Measurements from ENCODE around the gene DRC3. TPM values are rescaled to one million over a fixed set of nuclear protein-coding genes. Genes with fewer than 3 reads are reported as not detected.

The DRC3 gene
- total RNA-seq, 1 experiment from 2014 or later = 2.3 TPM

GRCh38 chr17:17958982-17959381 lies 13.7 kb upstream of the DRC3 start:
- DNase-seq (ENCODE audit: unreplicated experiment) = no peak
- peaks cover 25% of the 10 kb centered on the region for H3K4me1 Mint-ChIP-seq (ENCODE audit: insufficient read depth, unreplicated experiment)
- H3K9me3 Mint-ChIP-seq (ENCODE audit: unreplicated experiment) = no peaks in the 10 kb centered on the region
- H3K27ac Mint-ChIP-seq (ENCODE audit: low read depth, unreplicated experiment) = peak overlapping the region; percentile 94
- no peak overlapping the region for H3K4me3 Mint-ChIP-seq (ENCODE audit: unreplicated experiment)
- ChIA-PET POLR2A (interaction anchor here (0.9 to 2.9 kb wide), 7 partner anchors 14 to 80 kb away, joined by 3 to 22 read pairs (median 5); partner anchors contain the start of genes DRC3 and TOM1L2), CTCF (interaction anchor here (0.7 to 1.0 kb wide), 2 partner anchors 9 to 10 kb away, joined by 3 read pairs; no protein-coding TSS in a partner anchor)
- no TSS peak for BruUV-seq (replicated peaks)
- intact Hi-C loops (cut with micrococcal nuclease) = loop anchor here (2.0 kb wide), 2 partner anchors 24 to 58 kb away; no protein-coding TSS in a partner anchor
- peaks cover 7% of the 10 kb centered on the region for H3K36me3 Mint-ChIP-seq (ENCODE audit: insufficient read depth, unreplicated experiment)
- no peak for TF ChIP-seq CTCF (IDR thresholded peaks at IDR 0.05; ENCODE audit: unreplicated experiment)
- no peaks in the 10 kb centered on the region for H3K27me3 Mint-ChIP-seq (ENCODE audit: insufficient read depth, unreplicated experiment)

- no peak for TF ChIP-seq CTCF (IDR thresholded peaks at IDR 0.05; ENCODE audit: unreplicated experiment)
- peaks cover 7% of the 10 kb centered on the region for H3K36me3 Mint-ChIP-seq (ENCODE audit: insufficient read depth, unreplicated experiment)
- H3K27me3 Mint-ChIP-seq (ENCODE audit: insufficient read depth, unreplicated experiment) = no peaks in the 10 kb centered on the region
- intact Hi-C loops (cut with micrococcal nuclease) = loop anchor here (2.0 kb wide), 2 partner anchors 25 to 59 kb away; no protein-coding TSS in a partner anchor
- POLR2A ChIA-PET = interaction anchor here (1.1 to 2.1 kb wide), 3 partner anchors 13 to 66 kb away, joined by 5 to 7 read pairs (median 5); partner anchors contain the start of genes DRC3 and TOM1L2
- no peak for DNase-seq (ENCODE audit: unreplicated experiment)
- H3K4me1 Mint-ChIP-seq (ENCODE audit: insufficient read depth, unreplicated experiment) = peaks cover 25% of the 10 kb centered on the region
- no peak overlapping the region for H3K4me3 Mint-ChIP-seq (ENCODE audit: unreplicated experiment)
- CTCF ChIA-PET = interaction anchor here (0.6 to 1.0 kb wide), 3 partner anchors 9 to 1487 kb away, joined by 3 read pairs; no protein-coding TSS in a partner anchor
- H3K27ac Mint-ChIP-seq (ENCODE audit: low read depth, unreplicated experiment) = no peak overlapping the region
- H3K9me3 Mint-ChIP-seq (ENCODE audit: unreplicated experiment) = no peaks in the 10 kb centered on the region
- BruUV-seq (replicated peaks) = no TSS peak
Observed at GRCh38 chr17:17959520-17960361, 12.9 kb upstream of the DRC3 start.

- H3K4me1 Mint-ChIP-seq (ENCODE audit: insufficient read depth, unreplicated experiment) = peaks cover 25% of the 10 kb centered on the region
Observed at GRCh38 chr17:17960500-17961030, 12.1 kb upstream of the DRC3 start.

More at GRCh38 chr17:17960500-17961030, 12.1 kb upstream of the DRC3 start:
- intact Hi-C loops (cut with micrococcal nuclease) = no loop called here
- no peak for DNase-seq (ENCODE audit: unreplicated experiment)
- Mint-ChIP-seq H3K4me3 (ENCODE audit: unreplicated experiment) (no peak overlapping the region), H3K27me3 (ENCODE audit: insufficient read depth, unreplicated experiment) (no peaks in the 10 kb centered on the region), H3K27ac (ENCODE audit: low read depth, unreplicated experiment) (no peak overlapping the region), H3K9me3 (ENCODE audit: unreplicated experiment) (no peaks in the 10 kb centered on the region), H3K36me3 (ENCODE audit: insufficient read depth, unreplicated experiment) (peaks cover 7% of the 10 kb centered on the region)
- no peak for TF ChIP-seq CTCF (IDR thresholded peaks at IDR 0.05; ENCODE audit: unreplicated experiment)
- no TSS peak for BruUV-seq (replicated peaks)
- ChIA-PET POLR2A (interaction anchor here (1.1 kb wide), 1 partner anchor 12 kb away, joined by 5 read pairs; the partner anchor contains the start of genes DRC3 and TOM1L2), CTCF (interaction anchor here (0.6 to 1.7 kb wide), 2 partner anchors 11 to 1487 kb away, joined by 3 to 5 read pairs; no protein-coding TSS in a partner anchor)

All from MCF 10A (cell line).